Activated CD4-positive, alpha-beta memory T cell treated with anti-CD3 and anti-CD28 coated beads, Interleukin-2, amount 10 ng/mL, durations not matched to agents 7 days and 5 days (primary cell): ENCODE data around the gene C8B. TPM values are rescaled to one million over a fixed set of nuclear protein-coding genes. Genes with fewer than 3 reads are reported as not detected.

Experiments used
- CTCF ChIA-PET: fragments of 350-600 bp; sonication (Branson Sonifier 250); formaldehyde crosslinking; loops from one replicate; lab custom pipeline; 2021; ENCODE audit warnings: antibody characterized with exemption, inconsistent platforms; lab: Charles Lee
- POLR2A ChIA-PET: fragments of 350-600 bp; sonication (Branson Sonifier 250); formaldehyde crosslinking; loops from one replicate; lab custom pipeline; 2021; ENCODE audit warnings: antibody characterized with exemption; lab: Charles Lee
- DNase-seq: peaks from one replicate; pipeline ENCODE4 v3.0.0-alpha.2; 2020
- H3K27ac Mint-ChIP-seq: one replicate; pipeline ENCODE4 v1.8.0; 2021; ENCODE audit warnings: mild to moderate bottlenecking, mixed read lengths
- H3K27me3 Mint-ChIP-seq: one replicate; pipeline ENCODE4 v1.8.0; 2021; ENCODE audit warnings: mixed read lengths
- H3K36me3 Mint-ChIP-seq: one replicate; pipeline ENCODE4 v1.8.0; 2021; ENCODE audit warnings: low read depth, mixed read lengths
- H3K4me1 Mint-ChIP-seq: one replicate; pipeline ENCODE4 v1.8.0; 2021; ENCODE audit warnings: mixed read lengths
- H3K4me3 Mint-ChIP-seq: one replicate; pipeline ENCODE4 v1.8.0; 2021; ENCODE audit warnings: mild to moderate bottlenecking, mixed read lengths
- H3K9me3 Mint-ChIP-seq: one replicate; pipeline ENCODE4 v1.8.0; 2021; ENCODE audit warnings: mixed read lengths
- total RNA-seq, 2 experiments: library from RNA; stranded (reverse); gene quantifications; one replicate each; pipeline ENCODE4 v1.2.3, GENCODE V29; 2021

C8B gene
- total RNA-seq, 2 experiments from 2014 or later, result not detected

DNA sequence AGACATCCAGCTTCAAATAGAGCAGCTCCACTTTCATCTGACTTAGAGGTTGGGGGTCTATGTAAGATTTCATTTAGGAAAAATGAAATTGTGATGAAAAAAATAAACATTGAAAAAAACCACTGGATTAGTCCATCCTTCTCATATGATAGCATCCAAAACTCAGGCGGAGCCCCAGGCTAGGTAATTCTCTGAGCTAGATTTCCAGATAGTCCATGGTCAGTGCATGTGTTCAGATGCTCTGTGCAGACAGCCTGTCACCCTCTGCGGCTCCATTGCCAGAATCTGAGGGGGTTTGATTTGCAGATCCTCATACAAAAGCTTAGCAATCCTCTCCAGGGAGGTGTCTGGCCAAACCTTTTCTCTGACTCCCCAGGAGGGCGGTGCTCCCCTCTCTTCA, 49.2 kb downstream of the C8B start:
- DNase-seq, result no peak
- no peaks in the 10 kb centered on the region for H3K4me1 Mint-ChIP-seq
- CTCF ChIA-PET, result no interaction called here
- H3K27me3 Mint-ChIP-seq, result no peaks in the 10 kb centered on the region
- POLR2A ChIA-PET, result no interaction called here
- no peak overlapping the region for H3K27ac Mint-ChIP-seq
- no peaks in the 10 kb centered on the region for H3K36me3 Mint-ChIP-seq
- H3K9me3 Mint-ChIP-seq, result no peaks in the 10 kb centered on the region
- H3K4me3 Mint-ChIP-seq, result no peak overlapping the region

DNA sequence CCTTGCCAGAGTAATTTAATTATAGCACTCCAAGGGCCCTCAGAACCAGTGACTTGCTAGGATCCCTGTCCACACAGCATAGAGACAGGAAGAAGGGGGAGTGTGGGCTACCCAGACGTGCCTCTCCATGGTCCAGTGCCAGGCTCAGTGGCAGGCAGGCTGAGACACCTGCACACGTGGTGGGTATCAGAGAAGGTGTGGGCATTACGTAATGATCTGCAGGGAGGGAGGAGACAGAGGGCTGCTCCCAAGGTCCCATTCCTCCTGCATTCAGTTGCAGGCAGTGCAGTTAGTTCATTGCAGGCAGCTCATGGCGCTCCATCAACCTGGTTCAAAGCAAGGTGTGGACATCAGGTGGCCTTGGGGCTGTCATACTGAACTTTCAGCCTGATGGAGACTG, 49.9 kb downstream of the C8B start:
- Mint-ChIP-seq H3K4me3 (no peak overlapping the region), H3K36me3 (no peaks in the 10 kb centered on the region), H3K4me1 (no peaks in the 10 kb centered on the region), H3K27ac (no peak overlapping the region), H3K27me3 (no peaks in the 10 kb centered on the region), H3K9me3 (no peaks in the 10 kb centered on the region)
- CTCF ChIA-PET, result no interaction called here
- no peak for DNase-seq
- POLR2A ChIA-PET, result no interaction called here

DNA sequence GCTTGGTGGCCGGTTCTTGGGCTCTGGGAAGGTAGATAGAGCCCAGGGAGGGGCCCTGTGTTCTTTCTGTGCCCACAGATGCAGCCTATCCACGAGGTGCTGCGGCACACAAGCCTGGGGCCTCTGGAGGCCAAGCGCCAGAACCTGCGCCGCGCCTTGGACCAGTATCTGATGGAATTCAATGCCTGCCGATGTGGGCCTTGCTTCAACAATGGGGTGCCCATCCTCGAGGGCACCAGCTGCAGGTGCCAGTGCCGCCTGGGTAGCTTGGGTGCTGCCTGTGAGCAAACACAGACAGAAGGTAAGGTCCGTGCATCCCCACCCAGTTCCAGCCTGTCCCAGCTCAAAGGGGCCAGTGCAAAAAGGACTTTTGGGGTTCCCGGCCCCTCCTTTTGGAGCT, 53.5 kb downstream of the C8B start:
- POLR2A ChIA-PET, result no interaction called here
- Mint-ChIP-seq H3K27me3 (no peaks in the 10 kb centered on the region), H3K4me3 (no peak overlapping the region)

GRCh38 chr1:56911098-56911938, 54.5 kb downstream of the C8B start:
- Mint-ChIP-seq H3K4me3 (no peak overlapping the region), H3K4me1 (no peaks in the 10 kb centered on the region), H3K36me3 (no peaks in the 10 kb centered on the region), H3K27ac (no peak overlapping the region), H3K9me3 (no peaks in the 10 kb centered on the region), H3K27me3 (no peaks in the 10 kb centered on the region)
- CTCF ChIA-PET, result no interaction called here
- POLR2A ChIA-PET, result no interaction called here
- no peak for DNase-seq

More for the DNA sequence above, 53.5 kb downstream of the C8B start:
- Mint-ChIP-seq H3K27ac (no peak overlapping the region), H3K9me3 (no peaks in the 10 kb centered on the region), H3K36me3 (no peaks in the 10 kb centered on the region), H3K4me1 (no peaks in the 10 kb centered on the region)
- CTCF ChIA-PET, result no interaction called here
- no peak for DNase-seq

DNA sequence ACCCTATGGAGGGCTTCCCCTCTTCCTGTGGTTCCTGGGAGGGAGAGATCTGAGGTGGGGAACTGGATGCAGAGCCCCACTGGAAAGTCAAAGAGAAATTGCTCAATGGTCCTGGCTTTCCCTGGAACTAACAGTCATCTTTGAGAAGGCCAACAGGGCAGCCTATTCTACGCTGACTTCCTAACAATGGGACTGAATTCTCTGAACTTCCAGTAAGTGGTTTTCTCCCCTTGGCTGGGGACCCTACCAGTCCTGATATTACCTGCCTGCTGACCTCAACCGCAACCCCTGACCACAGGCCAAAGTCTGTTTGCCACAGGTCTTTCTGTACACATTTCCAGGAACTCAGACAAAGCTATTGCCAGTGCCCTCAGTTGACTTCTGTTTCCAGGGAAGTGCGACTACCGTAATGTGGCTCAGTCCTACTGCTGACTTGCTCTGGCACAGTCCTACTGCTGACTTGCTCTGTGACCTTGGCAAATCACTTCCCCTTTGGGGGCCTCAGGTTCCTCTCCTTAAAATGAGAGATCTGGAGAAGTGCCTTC, 55.3 kb downstream of the C8B start:
- no peaks in the 10 kb centered on the region for H3K4me1 Mint-ChIP-seq
- H3K4me3 Mint-ChIP-seq, result no peak overlapping the region
- no peaks in the 10 kb centered on the region for H3K9me3 Mint-ChIP-seq
- POLR2A ChIA-PET, result no interaction called here
- H3K27ac Mint-ChIP-seq, result no peak overlapping the region
- H3K27me3 Mint-ChIP-seq, result no peaks in the 10 kb centered on the region
- H3K36me3 Mint-ChIP-seq, result no peaks in the 10 kb centered on the region
- CTCF ChIA-PET, result no interaction called here
- DNase-seq, result no peak

DNA sequence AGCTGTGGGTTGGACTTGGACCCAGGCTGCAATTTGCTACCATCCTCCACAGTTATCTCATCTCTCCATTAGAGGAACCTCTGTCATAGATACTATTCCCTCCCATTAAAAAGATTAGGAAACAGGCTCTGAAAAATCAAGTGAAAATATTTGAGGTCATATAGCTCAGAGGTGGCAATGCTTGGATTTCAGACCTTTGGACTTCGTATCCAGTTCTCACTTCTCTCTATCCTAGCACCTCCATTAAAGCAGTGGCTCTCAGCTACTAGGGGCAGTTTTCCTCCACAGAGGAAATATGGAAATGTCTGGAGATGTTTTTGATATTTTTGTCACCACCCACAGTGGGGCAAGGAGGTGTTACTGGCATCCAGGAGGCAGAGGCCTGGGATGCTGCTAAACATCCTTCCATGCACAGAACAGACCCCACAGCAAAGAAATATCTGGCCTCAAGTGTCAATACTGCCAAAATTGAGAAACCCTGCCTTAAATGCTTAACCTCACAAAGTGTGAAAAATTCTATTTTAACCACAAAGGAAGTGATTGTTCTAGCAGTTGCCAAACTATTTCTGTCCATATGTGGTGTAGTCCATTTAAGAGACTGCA, 57.1 kb downstream of the C8B start:
- H3K27me3 Mint-ChIP-seq, result no peaks in the 10 kb centered on the region
- POLR2A ChIA-PET, result no interaction called here
- H3K4me1 Mint-ChIP-seq, result no peaks in the 10 kb centered on the region
- H3K4me3 Mint-ChIP-seq, result no peak overlapping the region
- CTCF ChIA-PET, result no interaction called here
- H3K36me3 Mint-ChIP-seq, result no peaks in the 10 kb centered on the region
- no peak overlapping the region for H3K27ac Mint-ChIP-seq
- DNase-seq, result no peak
- H3K9me3 Mint-ChIP-seq, result no peaks in the 10 kb centered on the region

DNA sequence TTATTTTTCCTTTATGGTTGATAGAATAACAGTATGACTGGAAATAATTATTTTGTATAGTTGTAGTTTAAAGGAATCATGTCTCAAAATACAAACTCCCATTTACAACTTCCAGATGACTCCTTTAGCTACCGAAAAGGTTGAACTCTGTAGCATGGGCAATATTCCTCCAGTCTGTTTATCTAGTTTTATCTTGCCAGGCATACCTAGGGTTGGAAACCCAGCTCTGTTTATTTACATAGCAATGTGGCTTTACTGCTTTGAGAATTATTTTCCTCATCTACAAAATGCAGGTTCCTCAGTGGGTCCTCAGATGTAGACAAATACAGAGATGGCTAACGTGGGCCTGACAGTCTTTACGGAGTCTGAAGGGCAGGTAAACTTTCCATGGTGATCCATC, 60.1 kb downstream of the C8B start:
- POLR2A ChIA-PET, result no interaction called here
- no peaks in the 10 kb centered on the region for H3K4me1 Mint-ChIP-seq
- CTCF ChIA-PET, result no interaction called here
- no peaks in the 10 kb centered on the region for H3K9me3 Mint-ChIP-seq
- DNase-seq, result no peak
- no peaks in the 10 kb centered on the region for H3K36me3 Mint-ChIP-seq
- no peaks in the 10 kb centered on the region for H3K27me3 Mint-ChIP-seq
- H3K4me3 Mint-ChIP-seq, result no peak overlapping the region
- no peak overlapping the region for H3K27ac Mint-ChIP-seq

- H3K27ac Mint-ChIP-seq, result no peak overlapping the region
- no peaks in the 10 kb centered on the region for H3K9me3 Mint-ChIP-seq
- H3K4me3 Mint-ChIP-seq, result no peak overlapping the region
- no peaks in the 10 kb centered on the region for H3K36me3 Mint-ChIP-seq
- POLR2A ChIA-PET, result no interaction called here
- H3K4me1 Mint-ChIP-seq, result no peaks in the 10 kb centered on the region
- DNase-seq, result no peak
- CTCF ChIA-PET, result no interaction called here
- no peaks in the 10 kb centered on the region for H3K27me3 Mint-ChIP-seq
Observed at GRCh38 chr1:56904663-56905397, 61.0 kb downstream of the C8B start.

GRCh38 chr1:56903778-56904177, 62.0 kb downstream of the C8B start:
- Mint-ChIP-seq H3K36me3 (no peaks in the 10 kb centered on the region), H3K27ac (no peak overlapping the region), H3K27me3 (no peaks in the 10 kb centered on the region), H3K4me3 (no peak overlapping the region), H3K9me3 (no peaks in the 10 kb centered on the region), H3K4me1 (no peaks in the 10 kb centered on the region)
- CTCF ChIA-PET, result no interaction called here
- POLR2A ChIA-PET, result no interaction called here
- DNase-seq, result no peak

- Mint-ChIP-seq H3K36me3 (no peaks in the 10 kb centered on the region), H3K27ac (no peak overlapping the region), H3K9me3 (no peaks in the 10 kb centered on the region), H3K4me3 (no peak overlapping the region), H3K4me1 (no peaks in the 10 kb centered on the region), H3K27me3 (no peaks in the 10 kb centered on the region)
- no peak for DNase-seq
- ChIA-PET POLR2A (no interaction called here), CTCF (no interaction called here)
Observed at GRCh38 chr1:56901716-56902115, 64.1 kb downstream of the C8B start.

- ChIA-PET POLR2A (no interaction called here), CTCF (no interaction called here)
- Mint-ChIP-seq H3K27ac (no peak overlapping the region), H3K27me3 (peaks cover 3% of the 10 kb centered on the region), H3K4me3 (no peak overlapping the region), H3K36me3 (no peaks in the 10 kb centered on the region), H3K9me3 (no peaks in the 10 kb centered on the region), H3K4me1 (no peaks in the 10 kb centered on the region)
- no peak for DNase-seq
Observed at GRCh38 chr1:56898879-56899278, 66.9 kb downstream of the C8B start.

DNA sequence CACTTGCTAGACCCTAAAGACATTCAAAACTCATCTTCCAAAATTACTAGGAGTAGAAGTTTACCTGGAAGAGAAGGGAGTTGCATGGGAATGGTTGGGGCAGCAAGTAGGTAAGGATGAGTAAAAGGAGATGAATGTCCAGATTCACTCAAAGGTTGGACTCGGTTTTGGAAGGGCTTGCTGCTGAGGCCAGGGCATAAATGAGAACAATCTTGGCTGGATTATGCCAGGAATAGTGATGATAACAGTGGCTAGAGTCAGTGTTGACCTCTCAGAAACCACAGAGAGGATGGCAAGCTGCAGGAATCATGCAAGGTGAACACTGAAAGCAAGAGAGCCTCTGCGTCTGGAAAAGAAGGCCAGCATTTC, 67.8 kb downstream of the C8B start:
- no peaks in the 10 kb centered on the region for H3K4me1 Mint-ChIP-seq
- CTCF ChIA-PET, result no interaction called here

GRCh38 chr1:56897150-56898004, 68.4 kb downstream of the C8B start:
- no peak overlapping the region for H3K27ac Mint-ChIP-seq
- no peak overlapping the region for H3K4me3 Mint-ChIP-seq
- H3K4me1 Mint-ChIP-seq, result no peaks in the 10 kb centered on the region
- peaks cover 3% of the 10 kb centered on the region for H3K27me3 Mint-ChIP-seq
- no peak for DNase-seq
- ChIA-PET CTCF (no interaction called here), POLR2A (no interaction called here)
- H3K9me3 Mint-ChIP-seq, result no peaks in the 10 kb centered on the region
- no peaks in the 10 kb centered on the region for H3K36me3 Mint-ChIP-seq

More for the DNA sequence above, 67.8 kb downstream of the C8B start:
- Mint-ChIP-seq H3K27me3 (peaks cover 3% of the 10 kb centered on the region), H3K4me3 (no peak overlapping the region), H3K36me3 (no peaks in the 10 kb centered on the region), H3K9me3 (no peaks in the 10 kb centered on the region), H3K27ac (no peak overlapping the region)
- POLR2A ChIA-PET, result no interaction called here
- DNase-seq, result no peak
